Fibroblast of lung (primary cell): ENCODE results near the gene MAK.

Experiments used
- EZH2 ChIP-seq: IDR thresholded peaks from 2 replicates; pipeline ENCODE4 v1.5.1; 2012; ENCODE audit warnings: low read length, control low read depth, mild to moderate bottlenecking; ENCODE audit errors: missing control alignments
- TF ChIP-seq, protein P1 (sequence below), 2 donors: IDR thresholded peaks in 1 of 2; conservative IDR thresholded peaks in 1 of 2; 1 replicate in 1 of 2; 2 replicates in 1 of 2; pipeline ENCODE4 v1.5.1; 2011 to 2012; ENCODE audit warnings: low read length in 2 of 2, control low read depth in 1 of 2, inconsistent platforms in 1 of 2, low read depth in 1 of 2, mild to moderate bottlenecking in 1 of 2

- TF ChIP-seq, protein P1, sequence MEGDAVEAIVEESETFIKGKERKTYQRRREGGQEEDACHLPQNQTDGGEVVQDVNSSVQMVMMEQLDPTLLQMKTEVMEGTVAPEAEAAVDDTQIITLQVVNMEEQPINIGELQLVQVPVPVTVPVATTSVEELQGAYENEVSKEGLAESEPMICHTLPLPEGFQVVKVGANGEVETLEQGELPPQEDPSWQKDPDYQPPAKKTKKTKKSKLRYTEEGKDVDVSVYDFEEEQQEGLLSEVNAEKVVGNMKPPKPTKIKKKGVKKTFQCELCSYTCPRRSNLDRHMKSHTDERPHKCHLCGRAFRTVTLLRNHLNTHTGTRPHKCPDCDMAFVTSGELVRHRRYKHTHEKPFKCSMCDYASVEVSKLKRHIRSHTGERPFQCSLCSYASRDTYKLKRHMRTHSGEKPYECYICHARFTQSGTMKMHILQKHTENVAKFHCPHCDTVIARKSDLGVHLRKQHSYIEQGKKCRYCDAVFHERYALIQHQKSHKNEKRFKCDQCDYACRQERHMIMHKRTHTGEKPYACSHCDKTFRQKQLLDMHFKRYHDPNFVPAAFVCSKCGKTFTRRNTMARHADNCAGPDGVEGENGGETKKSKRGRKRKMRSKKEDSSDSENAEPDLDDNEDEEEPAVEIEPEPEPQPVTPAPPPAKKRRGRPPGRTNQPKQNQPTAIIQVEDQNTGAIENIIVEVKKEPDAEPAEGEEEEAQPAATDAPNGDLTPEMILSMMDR (conservative IDR thresholded peaks at IDR 0.05 in 1 of 2, IDR thresholded peaks at IDR 0.05 in 1 of 2; ENCODE audit: low read depth in 1 of 2, low read length in 2 of 2), result no peak
- TF ChIP-seq EZH2, result no peak
These were observed 22.7 kb upstream of the MAK start for GRCh38 chr6:10861086-10861485.
